HG03066 (cell line): ENCODE measurements around the gene VWC2L.

Experiments used
- ATAC-seq: cut with Tn5 transposase; IDR thresholded peaks from one replicate; pipeline ENCODE4 v1.9.1; 2021; ENCODE audit warnings: low read depth; ENCODE audit not compliant: unreplicated experiment

The VWC2L gene

GRCh38 chr2:214465363-214466146 is 54.7 kb downstream of the VWC2L start:
- no peak for ATAC-seq

GRCh38 chr2:214469728-214470127 is 58.9 kb downstream of the VWC2L start:
- no peak for ATAC-seq

- ATAC-seq = no peak
These were observed 60.5 kb downstream of the VWC2L start for GRCh38 chr2:214471382-214471781.

DNA sequence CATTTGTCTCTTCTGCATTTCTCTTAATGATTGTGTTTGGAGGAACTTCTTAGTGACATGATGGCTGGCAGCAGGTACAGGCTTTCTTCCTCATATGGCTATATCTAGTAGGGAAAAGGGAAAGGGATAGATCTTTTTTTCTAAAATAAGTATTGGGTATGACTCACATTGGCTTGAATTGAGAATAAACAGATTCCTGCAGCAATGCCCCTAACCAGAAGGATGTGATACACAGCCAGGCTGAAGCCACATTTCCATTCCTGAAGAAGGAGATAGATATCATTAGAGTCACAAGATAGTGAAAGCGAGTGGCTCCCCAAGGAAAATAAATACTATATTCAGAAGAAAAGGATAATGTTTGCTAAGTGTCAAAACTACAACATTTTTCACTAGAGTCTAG is 61.1 kb downstream of the VWC2L start:
- ATAC-seq = no peak

DNA sequence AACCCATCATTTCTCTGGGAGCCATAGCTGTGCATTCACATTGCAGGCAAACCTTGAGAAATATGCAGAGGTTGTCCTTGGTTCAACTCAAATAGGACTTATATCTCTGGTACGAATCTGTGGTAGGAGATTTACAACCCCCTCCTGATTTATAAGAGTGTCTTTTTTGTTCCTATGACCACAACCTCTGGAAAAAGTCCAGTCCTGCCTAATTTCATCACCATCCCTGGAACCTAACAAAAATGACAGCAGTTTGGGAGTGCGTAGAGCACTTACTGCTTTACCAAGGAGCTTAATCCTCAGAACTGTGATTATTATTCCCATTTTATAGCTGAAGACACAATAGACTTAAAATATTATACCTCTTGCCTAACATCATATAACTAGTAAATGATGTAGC is 66.5 kb downstream of the VWC2L start:
- ATAC-seq = no peak

DNA sequence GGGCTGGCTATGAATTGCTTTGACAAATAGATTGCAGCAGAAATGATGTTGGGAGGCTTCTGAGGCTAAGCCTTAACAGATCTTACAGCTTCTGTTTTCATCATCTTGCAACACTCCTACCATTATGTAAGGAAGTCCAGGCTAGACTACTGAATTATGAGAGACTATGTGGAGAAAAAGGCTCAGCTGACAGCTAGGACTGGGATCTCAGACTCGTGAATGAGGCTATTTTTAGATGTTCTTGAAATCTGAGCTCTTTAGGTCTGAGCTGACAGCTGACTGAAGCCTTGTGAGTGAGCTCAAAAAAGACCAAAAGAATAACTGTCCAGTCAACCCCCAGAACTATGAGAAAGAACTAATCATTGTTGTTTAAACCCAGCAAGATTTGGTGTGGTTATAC is 70.3 kb downstream of the VWC2L start:
- no peak for ATAC-seq

- ATAC-seq = no peak
These were observed 71.9 kb downstream of the VWC2L start for GRCh38 chr2:214482728-214483127.

- no peak for ATAC-seq
These were observed 73.4 kb downstream of the VWC2L start for GRCh38 chr2:214484239-214484638.

GRCh38 chr2:214484701-214485100 is 73.8 kb downstream of the VWC2L start:
- ATAC-seq = no peak

DNA sequence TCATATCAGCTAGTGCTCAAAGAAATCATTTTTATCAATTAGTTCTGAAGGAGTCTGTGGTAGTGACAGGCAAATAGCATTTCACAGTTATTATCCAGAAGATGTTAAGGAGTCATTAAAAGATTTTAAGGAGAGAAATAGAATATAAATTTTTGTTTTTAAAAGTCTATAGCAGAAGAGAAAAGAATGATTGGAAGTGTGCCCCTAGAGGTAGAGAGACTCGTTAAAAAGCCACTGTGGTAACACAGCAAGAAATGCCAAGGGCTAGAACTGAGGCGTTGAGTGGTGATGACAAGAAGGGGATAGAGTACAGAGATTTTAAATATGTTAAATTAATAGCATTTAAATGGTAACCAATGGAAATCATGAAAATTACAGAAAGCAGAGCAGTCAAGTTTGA is 78.3 kb downstream of the VWC2L start:
- ATAC-seq = no peak

GRCh38 chr2:214489702-214490101 is 78.8 kb downstream of the VWC2L start:
- ATAC-seq = no peak

DNA sequence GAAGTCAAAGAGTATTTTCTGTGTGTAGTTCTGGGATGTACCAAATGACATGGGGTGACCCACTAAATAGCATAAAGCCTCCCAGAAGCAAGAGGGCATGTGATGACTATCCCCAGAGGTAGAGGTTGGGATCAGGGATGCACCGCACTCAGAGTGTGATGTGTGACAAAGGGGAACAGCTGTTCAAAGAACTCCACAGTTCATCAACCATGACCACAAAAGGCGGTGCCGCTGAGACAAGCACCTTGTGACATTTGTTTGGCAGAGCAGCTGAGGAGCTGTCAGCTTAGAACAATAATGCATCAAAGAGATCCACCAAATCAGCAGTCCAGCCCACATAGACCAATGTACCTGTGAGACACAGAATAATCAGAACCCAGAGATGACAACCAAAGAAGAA is 81.3 kb downstream of the VWC2L start:
- ATAC-seq = no peak

- no peak for ATAC-seq
These were observed 81.8 kb downstream of the VWC2L start for GRCh38 chr2:214492608-214493007.

- no peak for ATAC-seq
These were observed 86.6 kb downstream of the VWC2L start for GRCh38 chr2:214497489-214497888.

- ATAC-seq = no peak
These were observed 92.7 kb downstream of the VWC2L start for GRCh38 chr2:214503568-214503967.

DNA sequence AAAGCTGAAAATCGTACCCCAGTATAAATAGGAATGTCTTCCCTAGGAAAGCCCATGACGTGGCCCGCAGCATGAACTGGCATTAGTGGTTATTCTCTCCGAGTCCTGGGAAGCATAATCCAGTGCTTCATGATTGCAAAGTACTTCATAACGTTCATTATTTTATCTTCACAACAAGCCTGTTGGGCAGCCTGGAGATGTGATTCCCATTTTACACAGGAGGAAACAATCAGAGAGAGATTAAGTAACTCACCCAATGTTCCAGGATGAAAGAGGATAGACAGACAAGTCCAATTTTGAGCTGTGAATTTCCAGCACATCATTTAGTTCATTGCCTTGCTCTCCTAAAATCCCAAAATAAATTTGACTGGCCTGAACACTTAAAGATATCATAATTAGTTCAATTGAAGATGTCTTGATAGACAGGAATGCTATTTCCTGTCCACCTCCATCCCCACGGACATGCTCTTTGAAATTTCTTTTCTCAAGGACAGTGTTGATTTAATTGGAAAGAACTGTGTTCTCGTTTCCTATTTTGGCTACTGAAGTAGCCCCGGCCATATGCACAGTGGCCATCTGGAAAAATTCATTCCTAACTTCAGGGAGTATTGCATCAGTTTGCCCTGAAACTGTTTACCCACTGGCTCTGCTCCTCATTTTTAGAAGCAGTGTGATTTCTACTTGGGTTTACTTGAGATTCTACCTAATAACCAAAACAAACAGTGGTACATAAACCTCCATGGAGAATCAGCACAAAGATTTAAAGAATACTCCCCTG is 93.9 kb downstream of the VWC2L start:
- ATAC-seq = no peak

GRCh38 chr2:214507032-214507431 is 96.2 kb downstream of the VWC2L start:
- ATAC-seq = no peak

DNA sequence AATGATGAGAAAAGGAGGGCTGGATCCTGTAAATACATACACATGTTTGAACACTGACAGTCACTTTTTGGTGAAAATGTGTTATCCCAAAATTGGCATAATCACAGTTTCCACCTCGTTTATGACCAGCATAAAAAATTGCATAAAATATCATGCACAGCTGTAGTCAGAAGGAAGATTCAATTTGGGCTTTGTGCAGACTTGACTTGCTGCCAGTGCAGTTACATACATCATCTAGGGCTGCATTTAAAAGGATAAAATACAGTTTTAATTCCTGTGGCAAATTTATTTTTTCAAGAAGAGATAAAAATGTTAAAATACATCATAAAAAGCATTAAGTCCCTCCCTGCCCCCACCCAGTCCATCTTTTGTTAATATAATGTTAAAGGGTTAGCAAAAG is 103.8 kb downstream of the VWC2L start:
- no peak for ATAC-seq

DNA sequence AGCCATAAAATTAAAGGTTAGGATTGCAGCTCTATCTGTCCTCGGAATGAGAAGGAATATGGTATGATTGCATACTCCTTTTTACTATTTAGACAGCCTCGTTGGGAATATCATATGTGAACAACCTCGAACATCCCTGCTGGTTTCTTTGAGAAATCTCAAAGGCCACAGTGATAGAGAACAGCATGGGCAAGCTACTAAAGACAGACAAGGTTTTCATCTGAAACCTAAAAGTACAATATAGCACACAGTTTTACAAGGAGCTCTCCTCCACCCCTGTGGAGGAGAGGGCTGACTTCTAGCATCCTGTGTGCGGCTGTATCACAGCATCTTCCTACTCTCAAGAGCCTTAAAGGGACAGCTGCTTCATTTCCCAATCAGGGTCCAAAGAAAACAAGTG is 104.3 kb downstream of the VWC2L start:
- no peak for ATAC-seq

DNA sequence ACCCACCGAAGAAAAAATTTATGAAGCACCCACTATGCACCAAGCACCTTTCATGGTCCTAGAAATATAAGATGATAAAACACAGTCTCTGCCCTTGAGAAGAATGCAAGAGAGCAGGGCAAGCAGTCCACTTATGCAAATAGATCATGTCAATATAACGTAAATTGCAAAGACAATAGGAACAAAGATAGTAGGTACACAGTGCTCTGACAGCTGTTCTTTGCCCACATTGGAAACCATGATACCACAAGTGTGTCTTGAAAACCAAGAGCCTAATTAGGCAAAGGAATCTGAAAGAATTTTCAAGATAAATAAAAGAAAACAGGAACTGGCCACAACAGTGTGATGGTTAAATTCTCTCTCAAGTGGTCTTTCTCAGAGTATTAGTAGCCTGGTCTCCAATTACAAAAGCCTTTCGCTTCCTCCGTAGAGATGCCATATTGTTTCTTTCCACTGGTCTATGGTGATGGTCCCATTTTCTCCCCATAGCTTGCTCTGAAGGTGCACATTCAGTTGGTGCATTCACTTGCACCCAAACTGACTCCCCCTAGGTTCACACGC is 108.5 kb downstream of the VWC2L start:
- no peak for ATAC-seq

GRCh38 chr2:214529021-214529420 is 118.2 kb downstream of the VWC2L start:
- ATAC-seq = no peak

GRCh38 chr2:214529514-214529913 is 118.7 kb downstream of the VWC2L start:
- no peak for ATAC-seq
